Measurements from ENCODE around the gene PAN2.

DNA sequence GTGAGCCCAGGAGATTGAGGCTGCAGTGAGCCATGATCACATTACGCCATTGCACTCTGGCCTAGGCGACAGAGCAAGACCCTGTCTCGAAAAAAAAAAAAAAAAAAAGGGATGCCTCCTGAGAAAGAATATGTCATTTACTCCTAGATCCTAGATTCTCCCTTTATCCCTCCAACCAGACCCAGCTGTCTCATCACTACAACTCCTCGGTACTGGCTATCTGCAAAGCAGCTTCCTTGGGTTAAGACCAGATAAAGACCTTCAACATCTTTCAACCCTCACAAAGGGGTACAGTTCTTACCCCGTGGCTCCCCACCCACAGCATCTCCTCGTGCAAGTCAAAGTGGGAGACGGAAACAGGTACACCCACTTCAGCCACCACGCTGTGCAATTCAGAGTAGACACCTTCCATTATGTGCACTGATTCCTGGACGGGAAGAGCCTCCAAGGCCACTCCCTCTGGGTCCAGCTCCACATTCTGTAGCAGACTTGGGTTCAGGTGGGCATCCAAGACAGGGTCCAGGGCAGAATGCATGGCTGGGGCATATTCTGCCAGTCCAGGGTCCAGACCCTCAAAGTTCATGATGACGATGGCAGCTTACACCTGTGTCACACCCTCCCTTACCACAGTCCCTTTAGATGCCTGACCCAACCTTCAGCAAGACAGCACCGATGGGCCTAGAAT is 1.1 kb downstream of the PAN2 start:
- TF ChIP-seq POLR2A (IDR thresholded peaks at IDR 0.05) (no peak), EP300 (IDR thresholded peaks at IDR 0.05) (no peak)
- TF ChIP-seq, protein P1, sequence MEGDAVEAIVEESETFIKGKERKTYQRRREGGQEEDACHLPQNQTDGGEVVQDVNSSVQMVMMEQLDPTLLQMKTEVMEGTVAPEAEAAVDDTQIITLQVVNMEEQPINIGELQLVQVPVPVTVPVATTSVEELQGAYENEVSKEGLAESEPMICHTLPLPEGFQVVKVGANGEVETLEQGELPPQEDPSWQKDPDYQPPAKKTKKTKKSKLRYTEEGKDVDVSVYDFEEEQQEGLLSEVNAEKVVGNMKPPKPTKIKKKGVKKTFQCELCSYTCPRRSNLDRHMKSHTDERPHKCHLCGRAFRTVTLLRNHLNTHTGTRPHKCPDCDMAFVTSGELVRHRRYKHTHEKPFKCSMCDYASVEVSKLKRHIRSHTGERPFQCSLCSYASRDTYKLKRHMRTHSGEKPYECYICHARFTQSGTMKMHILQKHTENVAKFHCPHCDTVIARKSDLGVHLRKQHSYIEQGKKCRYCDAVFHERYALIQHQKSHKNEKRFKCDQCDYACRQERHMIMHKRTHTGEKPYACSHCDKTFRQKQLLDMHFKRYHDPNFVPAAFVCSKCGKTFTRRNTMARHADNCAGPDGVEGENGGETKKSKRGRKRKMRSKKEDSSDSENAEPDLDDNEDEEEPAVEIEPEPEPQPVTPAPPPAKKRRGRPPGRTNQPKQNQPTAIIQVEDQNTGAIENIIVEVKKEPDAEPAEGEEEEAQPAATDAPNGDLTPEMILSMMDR (IDR thresholded peaks at IDR 0.05): no peak
